ENCODE results near the gene NF2.

Gene NF2

DNA sequence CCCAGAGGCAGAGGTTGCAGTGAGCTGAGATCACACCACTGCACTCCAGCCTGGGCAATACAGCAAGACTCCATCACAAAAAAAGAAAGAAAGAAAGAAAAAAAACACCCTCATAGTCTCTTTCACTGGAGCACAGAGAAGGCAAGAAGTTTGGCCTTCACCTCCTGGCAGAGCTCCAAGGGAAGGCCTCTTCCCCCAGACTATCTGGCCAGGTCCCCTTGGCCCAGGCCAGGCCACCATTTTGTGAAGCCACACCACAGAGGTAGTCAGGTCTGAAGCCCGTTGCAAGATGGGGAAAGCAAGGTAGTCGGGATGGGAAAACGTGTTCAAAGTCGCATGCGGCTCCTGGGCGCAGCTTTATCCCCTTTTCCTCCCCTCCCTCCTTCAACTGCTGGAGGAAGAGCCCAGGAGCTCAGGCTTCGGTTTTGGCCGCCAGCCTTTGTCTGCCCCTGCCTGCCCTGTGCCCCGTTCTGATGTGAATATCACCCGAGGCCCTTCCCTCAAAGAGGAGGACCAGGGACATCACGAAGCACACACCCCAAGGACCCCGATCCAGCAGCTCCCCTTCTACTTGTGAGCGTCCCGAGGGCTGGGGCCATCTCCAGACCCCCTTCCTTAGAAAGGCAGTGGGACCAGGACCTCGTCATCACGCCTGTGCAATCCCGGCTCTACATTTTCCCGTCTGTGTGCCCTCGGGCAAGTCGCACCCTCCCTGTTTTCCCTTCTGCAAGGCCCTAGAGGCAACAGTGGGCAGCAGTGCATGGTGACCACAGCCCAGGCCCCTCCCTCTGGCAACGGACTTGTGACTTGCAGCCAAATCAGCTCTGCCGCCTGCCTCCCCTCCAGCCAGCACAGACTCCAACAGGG lies 134.1 kb downstream of the NF2 start:
- H3K36me3 ChIP-seq (ENCODE audit: low read depth) = 0 out of 2 replicates have a peak, but pooled peaks cover 3% of the 10 kb centered on the region
- no peak overlapping the region for H3K4me3 ChIP-seq (ENCODE audit: severe bottlenecking)
- no peaks in the 10 kb centered on the region for H3K27me3 ChIP-seq (ENCODE audit: insufficient read depth, poor library complexity, severe bottlenecking)
- no peaks in the 10 kb centered on the region for H3K9me3 ChIP-seq (ENCODE audit: severe bottlenecking)
- no peak overlapping the region for H3K27ac ChIP-seq (ENCODE audit: poor library complexity, severe bottlenecking)
- DNase-seq (ENCODE audit: low spot score) (no peak), ATAC-seq (ENCODE audit: low read depth) (no peak)
- TF ChIP-seq, protein P1, sequence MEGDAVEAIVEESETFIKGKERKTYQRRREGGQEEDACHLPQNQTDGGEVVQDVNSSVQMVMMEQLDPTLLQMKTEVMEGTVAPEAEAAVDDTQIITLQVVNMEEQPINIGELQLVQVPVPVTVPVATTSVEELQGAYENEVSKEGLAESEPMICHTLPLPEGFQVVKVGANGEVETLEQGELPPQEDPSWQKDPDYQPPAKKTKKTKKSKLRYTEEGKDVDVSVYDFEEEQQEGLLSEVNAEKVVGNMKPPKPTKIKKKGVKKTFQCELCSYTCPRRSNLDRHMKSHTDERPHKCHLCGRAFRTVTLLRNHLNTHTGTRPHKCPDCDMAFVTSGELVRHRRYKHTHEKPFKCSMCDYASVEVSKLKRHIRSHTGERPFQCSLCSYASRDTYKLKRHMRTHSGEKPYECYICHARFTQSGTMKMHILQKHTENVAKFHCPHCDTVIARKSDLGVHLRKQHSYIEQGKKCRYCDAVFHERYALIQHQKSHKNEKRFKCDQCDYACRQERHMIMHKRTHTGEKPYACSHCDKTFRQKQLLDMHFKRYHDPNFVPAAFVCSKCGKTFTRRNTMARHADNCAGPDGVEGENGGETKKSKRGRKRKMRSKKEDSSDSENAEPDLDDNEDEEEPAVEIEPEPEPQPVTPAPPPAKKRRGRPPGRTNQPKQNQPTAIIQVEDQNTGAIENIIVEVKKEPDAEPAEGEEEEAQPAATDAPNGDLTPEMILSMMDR (IDR thresholded peaks at IDR 0.05; ENCODE audit: poor library complexity, severe bottlenecking) = no peak
- no peaks in the 10 kb centered on the region for H3K4me1 ChIP-seq (ENCODE audit: insufficient read depth, poor library complexity, severe bottlenecking)

DNA sequence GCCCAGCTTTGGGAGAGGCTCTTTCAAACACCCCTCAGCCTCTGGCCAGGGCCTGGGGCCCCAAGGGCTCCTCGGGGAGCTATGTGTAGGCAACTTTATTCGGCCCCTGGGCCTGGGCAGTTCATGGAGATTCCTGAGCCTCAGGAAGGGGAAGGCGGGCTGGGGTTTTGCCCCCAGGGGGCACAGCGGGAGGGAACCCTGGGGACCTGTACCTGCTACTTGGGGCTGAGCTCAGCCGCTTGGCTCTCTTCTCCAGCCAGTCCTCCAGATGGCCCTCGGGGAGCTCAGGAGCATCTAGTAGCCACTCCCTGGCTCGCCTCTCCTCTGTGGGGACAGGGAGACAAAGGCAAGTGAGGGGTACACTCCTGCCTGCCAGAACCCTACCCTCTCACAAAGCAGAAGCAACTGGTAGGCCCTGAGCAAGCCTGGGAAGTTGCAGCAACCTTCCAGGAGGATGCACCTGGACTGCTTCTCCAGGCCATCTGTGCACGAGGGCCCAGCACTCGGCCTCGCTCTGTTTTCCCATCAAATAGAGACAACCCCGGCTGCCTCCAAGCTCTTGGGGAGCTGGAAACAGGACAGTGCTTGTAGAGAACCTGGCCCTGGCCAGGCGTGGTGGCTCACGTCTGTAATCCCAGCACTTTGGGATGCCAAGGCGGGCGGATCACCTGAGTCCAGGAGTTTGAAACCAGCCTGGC lies 134.8 kb downstream of the NF2 start:
- Histone ChIP-seq H3K4me3 (ENCODE audit: severe bottlenecking) (no peak overlapping the region), H3K27ac (ENCODE audit: poor library complexity, severe bottlenecking) (no peak overlapping the region), H3K27me3 (ENCODE audit: insufficient read depth, poor library complexity, severe bottlenecking) (no peaks in the 10 kb centered on the region), H3K4me1 (ENCODE audit: insufficient read depth, poor library complexity, severe bottlenecking) (no peaks in the 10 kb centered on the region), H3K9me3 (ENCODE audit: severe bottlenecking) (no peaks in the 10 kb centered on the region), H3K36me3 (ENCODE audit: low read depth) (0 out of 2 replicates have a peak, but pooled peaks cover 3% of the 10 kb centered on the region)
- ATAC-seq (ENCODE audit: low read depth) (no peak), DNase-seq (ENCODE audit: low spot score) (no peak)
- TF ChIP-seq, protein P1 (IDR thresholded peaks at IDR 0.05; ENCODE audit: poor library complexity, severe bottlenecking) = no peak

DNA sequence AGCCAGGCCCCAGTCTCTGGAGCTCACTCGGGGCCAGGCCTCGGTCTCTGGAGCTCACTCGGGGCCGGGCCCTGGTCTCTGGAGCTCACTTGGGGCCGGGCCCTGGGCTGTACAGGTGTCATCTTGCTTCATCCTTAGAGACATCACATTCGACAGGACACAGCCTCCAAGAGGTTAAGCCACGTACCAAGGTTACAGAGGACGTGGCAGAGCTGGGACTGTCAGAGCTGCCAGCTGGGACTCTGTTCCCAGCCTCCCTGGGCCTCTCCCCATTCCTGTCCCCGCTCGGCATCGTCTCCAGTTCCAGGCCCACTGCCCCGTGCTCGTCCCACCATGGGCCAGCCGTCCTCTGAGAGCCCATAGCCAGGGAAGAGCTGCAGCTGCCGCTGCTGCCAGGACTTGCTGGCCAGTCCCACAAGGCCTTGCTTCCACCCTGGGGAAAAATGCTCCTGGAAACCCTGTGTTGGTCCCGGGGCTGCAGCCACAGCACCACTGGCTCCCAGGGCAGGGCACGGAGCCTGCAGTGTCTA lies 136.0 kb downstream of the NF2 start:
- Histone ChIP-seq H3K27ac (ENCODE audit: poor library complexity, severe bottlenecking) (no peak overlapping the region), H3K27me3 (ENCODE audit: insufficient read depth, poor library complexity, severe bottlenecking) (no peaks in the 10 kb centered on the region), H3K4me3 (ENCODE audit: severe bottlenecking) (no peak overlapping the region), H3K36me3 (ENCODE audit: low read depth) (0 out of 2 replicates have a peak, but pooled peaks cover 3% of the 10 kb centered on the region), H3K4me1 (ENCODE audit: insufficient read depth, poor library complexity, severe bottlenecking) (peaks cover under 1% of the 10 kb centered on the region), H3K9me3 (ENCODE audit: severe bottlenecking) (no peaks in the 10 kb centered on the region)
- TF ChIP-seq, protein P1 (IDR thresholded peaks at IDR 0.05; ENCODE audit: poor library complexity, severe bottlenecking) = no peak
- ATAC-seq (ENCODE audit: low read depth) (no peak), DNase-seq (ENCODE audit: low spot score) (no peak)

DNA sequence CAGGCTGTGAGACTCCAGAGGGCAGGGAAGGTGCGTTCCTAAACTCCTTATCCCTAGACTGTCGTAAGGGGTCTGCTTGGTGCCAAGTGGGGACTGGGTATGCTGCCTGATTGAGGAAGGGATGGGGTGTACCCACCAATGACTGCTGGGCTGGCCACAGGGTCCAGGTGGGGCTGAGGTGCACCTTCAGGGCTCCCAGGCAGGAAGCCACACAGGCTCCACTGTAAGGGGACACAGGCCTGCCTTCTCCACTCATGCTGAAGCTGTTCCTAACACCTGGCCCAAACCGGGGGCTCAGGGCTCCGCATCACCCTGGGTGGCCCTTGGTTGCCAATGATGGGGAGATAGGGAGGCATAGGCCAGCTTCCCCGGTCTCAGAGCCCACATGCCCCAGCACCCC lies 136.8 kb downstream of the NF2 start:
- Histone ChIP-seq H3K27me3 (ENCODE audit: insufficient read depth, poor library complexity, severe bottlenecking) (no peaks in the 10 kb centered on the region), H3K4me1 (ENCODE audit: insufficient read depth, poor library complexity, severe bottlenecking) (peaks cover 7% of the 10 kb centered on the region), H3K36me3 (ENCODE audit: low read depth) (0 out of 2 replicates have a peak, but pooled peaks cover 3% of the 10 kb centered on the region), H3K9me3 (ENCODE audit: severe bottlenecking) (no peaks in the 10 kb centered on the region), H3K27ac (ENCODE audit: poor library complexity, severe bottlenecking) (no peak overlapping the region), H3K4me3 (ENCODE audit: severe bottlenecking) (no peak overlapping the region)
- DNase-seq (ENCODE audit: low spot score) = no peak
- TF ChIP-seq, protein P1 (IDR thresholded peaks at IDR 0.05; ENCODE audit: poor library complexity, severe bottlenecking) = no peak
- no peak for ATAC-seq (ENCODE audit: low read depth)
